ENCODE results near the gene BCHE.

The BCHE gene

GRCh38 chr3:165748094-165748493 lies 89.1 kb downstream of the BCHE start:
- no peak for DNase-seq

DNA sequence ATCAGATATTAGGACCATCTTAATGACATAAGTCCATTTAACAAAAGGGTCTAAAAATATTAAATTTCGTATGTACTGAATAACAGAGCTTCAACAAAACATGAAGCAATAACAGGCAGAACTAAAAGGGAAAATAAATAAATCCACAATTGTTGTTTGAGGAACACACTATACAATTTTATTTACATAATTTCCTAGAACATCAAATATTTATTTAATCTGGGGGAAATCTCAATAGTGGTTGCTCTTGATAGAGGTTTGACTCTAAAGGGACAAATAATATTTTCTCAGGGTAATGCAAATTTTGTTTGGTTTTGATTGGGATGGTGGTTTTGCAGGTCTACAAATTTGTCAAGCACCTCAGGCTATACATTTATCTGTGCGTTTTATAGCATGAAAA lies 90.3 kb downstream of the BCHE start:
- no peak for DNase-seq

DNA sequence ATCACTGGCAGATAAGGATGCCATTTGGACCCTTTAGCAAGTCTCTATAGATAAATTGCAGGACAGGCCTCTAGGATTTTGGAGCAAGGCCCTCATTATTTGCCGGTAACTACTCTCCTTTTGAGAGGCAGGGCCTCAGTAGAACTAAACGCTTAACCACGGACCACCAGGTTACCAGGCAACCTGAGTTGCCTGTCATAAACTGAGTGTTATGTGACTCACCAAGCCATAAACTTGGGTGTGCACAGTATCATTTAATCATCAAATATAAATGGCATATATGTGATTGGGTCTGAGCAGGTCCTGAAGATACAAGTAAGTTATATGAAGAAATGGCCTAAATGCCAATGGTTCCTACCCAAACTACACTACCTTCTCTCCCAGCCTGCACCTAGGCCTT lies 93.2 kb downstream of the BCHE start:
- DNase-seq, result no peak

DNA sequence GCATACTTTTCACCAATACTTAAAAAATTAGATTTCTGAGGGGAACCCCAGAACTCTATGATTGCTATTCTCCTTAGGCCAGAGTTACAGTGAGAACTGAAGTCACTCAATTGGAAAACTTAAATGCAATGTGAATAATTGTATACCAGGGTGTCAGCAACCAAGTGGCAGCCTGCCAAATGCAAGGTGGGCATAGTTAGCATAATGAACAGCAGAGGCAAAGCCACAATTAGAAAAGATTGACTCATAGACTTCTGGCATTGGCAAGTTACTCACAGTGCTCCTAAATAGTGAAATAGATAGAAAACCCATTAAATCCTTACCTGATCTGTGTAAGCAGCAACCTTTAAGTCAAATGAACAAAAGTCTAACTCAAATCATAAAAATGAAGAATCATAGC lies 94.9 kb downstream of the BCHE start:
- no peak for DNase-seq

- DNase-seq, result no peak
Observed at GRCh38 chr3:165729756-165730155, 107.5 kb downstream of the BCHE start.

GRCh38 chr3:165728924-165729323 lies 108.3 kb downstream of the BCHE start:
- DNase-seq, result no peak

DNA sequence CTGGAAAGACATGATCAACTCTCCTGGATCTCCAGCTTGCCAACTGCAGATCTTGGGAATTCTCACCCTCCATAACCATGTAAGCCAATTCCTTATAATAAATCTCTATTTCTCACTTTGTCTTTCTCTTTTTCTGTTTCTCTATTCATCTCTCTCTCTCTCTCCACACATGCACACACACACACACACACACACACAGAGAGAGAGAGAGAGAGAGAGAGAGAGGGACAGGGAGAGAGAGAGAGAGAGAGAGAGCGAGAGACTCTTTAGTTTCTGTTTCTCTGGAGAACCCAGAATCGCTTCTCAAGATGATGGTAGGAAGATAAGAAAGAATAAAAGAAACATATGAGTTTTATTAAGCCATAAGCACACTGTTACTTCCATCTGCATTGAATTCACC lies 111.9 kb downstream of the BCHE start:
- no peak for DNase-seq

Data from NCI-H1092 treated with DMSO at 0.1 percent for 48 hours (cell line).